ENCODE results near the gene CCNB1.
"Not testable (repeated sequence)": the region's sequence is repeated elsewhere in the genome, so short reads cannot be mapped to it uniquely, and the experiment has no call there.

Gene CCNB1

DNA sequence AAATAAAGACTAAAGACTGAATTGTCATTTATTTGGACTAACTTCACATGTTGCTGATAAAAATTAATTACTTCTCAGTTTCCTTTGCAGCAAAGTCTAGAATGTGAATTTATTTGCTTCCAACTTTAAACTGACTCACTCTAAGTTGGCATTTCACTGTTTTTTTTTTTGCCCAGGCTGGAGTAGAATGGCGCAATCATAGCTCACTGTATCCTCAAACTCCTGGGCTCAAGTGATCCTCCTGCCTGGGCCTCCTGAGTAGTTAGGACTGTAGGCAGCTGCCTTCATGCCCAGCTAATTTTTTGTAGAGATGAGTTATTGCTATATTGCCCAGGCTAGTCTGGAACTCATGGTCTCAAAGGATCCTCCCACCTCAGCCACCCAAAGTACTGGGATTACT, 3.5 kb downstream of the CCNB1 start:
- H3K27ac ChIP-seq (replicated peaks; ENCODE audit: low read length), result no peak overlapping the region
- H3K36me3 ChIP-seq (replicated peaks in 1 of 2; ENCODE audit: control insufficient read depth in 2 of 2, insufficient read depth in 2 of 2, low read length in 2 of 2), result peaks cover 36 to 78% of the 10 kb centered on the region in 2 donors
- H2BK12ac ChIP-seq (ENCODE audit: low read length), result no peak overlapping the region
- H3K9me3 ChIP-seq (replicated peaks in 1 of 2; ENCODE audit: control insufficient read depth in 2 of 2, insufficient read depth in 1 of 2, low read depth in 1 of 2, low read length in 2 of 2), result no peaks in the 10 kb centered on the region
- H2AK5ac ChIP-seq (ENCODE audit: low read depth, low read length), result no peak overlapping the region
- H3K79me1 ChIP-seq (ENCODE audit: low read depth, low read length), result no peaks in the 10 kb centered on the region
- H2AFZ ChIP-seq (ENCODE audit: low read length), result no peak overlapping the region
- DNase-seq (ENCODE audit: low spot score), result no peak
- H4K8ac ChIP-seq (ENCODE audit: low read depth, low read length), result no peak overlapping the region
- no peak overlapping the region for H3K4ac ChIP-seq (ENCODE audit: low read length)
- H4K91ac ChIP-seq (ENCODE audit: low read depth, low read length, poor library complexity), result no peak overlapping the region
- no peak overlapping the region for H3K18ac ChIP-seq (ENCODE audit: low read length)
- H3K23ac ChIP-seq (ENCODE audit: low read depth, low read length, poor library complexity), result no peak overlapping the region
- no peak overlapping the region for H2BK120ac ChIP-seq (ENCODE audit: low read depth, low read length)
- H3K4me2 ChIP-seq (ENCODE audit: insufficient read depth, low read length, poor library complexity, severe bottlenecking), result no peak overlapping the region
- no CpG with 5 or more reads among the region's 1 CpG for WGBS, 2 donors (ENCODE audit: extremely low coverage in 2 of 2, insufficient read length in 2 of 2, insufficient replicate concordance in 1 of 2)
- H3K14ac ChIP-seq (ENCODE audit: low read length), result no peak overlapping the region
- peaks cover 6 to 13% of the 10 kb centered on the region in 2 donors for H3K4me1 ChIP-seq (ENCODE audit: control insufficient read depth in 2 of 2, insufficient read depth in 1 of 2, low read depth in 1 of 2, low read length in 2 of 2)
- H3K27me3 ChIP-seq (ENCODE audit: control insufficient read depth in 3 of 3, insufficient read depth in 3 of 3, low read depth in 1 of 3, low read length in 3 of 3), result no peaks in the 10 kb centered on the region
- no peak overlapping the region for H2BK5ac ChIP-seq (ENCODE audit: low read length)
- no peak overlapping the region for H3K4me3 ChIP-seq (ENCODE audit: low read length in 2 of 2)
- no peak overlapping the region for H3K9ac ChIP-seq (ENCODE audit: low read depth, low read length, poor library complexity)
- no peak overlapping the region for H2BK15ac ChIP-seq (ENCODE audit: low read length)

DNA sequence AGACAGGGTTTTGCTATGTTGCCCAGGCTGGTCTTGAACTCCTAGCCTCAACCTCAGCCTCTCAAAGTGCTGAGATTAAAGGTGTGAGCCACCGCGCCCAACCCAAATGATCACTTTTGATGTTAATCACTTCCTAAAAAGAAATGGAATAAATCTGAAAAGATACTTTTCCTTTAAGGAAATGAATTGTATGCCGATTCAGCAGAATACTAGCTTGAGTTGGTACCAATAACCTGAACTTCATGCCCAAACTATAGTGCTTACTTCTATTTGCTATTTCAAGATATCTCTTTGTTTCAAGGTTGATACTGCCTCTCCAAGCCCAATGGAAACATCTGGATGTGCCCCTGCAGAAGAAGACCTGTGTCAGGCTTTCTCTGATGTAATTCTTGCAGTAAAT, 4.0 kb downstream of the CCNB1 start:
- H3K4me3 ChIP-seq (ENCODE audit: low read length in 2 of 2), result no peak overlapping the region
- H2AFZ ChIP-seq (ENCODE audit: low read length), result no peak overlapping the region
- H3K4ac ChIP-seq (ENCODE audit: low read length), result no peak overlapping the region
- no peak overlapping the region for H2BK15ac ChIP-seq (ENCODE audit: low read length)
- no peak overlapping the region for H3K9ac ChIP-seq (ENCODE audit: low read depth, low read length, poor library complexity)
- no peak overlapping the region for H3K4me2 ChIP-seq (ENCODE audit: insufficient read depth, low read length, poor library complexity, severe bottlenecking)
- DNase-seq (ENCODE audit: low spot score), result no peak
- H2BK5ac ChIP-seq (ENCODE audit: low read length), result no peak overlapping the region
- WGBS, 2 donors (ENCODE audit: extremely low coverage in 2 of 2, insufficient read length in 2 of 2, insufficient replicate concordance in 1 of 2), result no CpG with 5 or more reads among the region's 3 CpGs
- no peak overlapping the region for H2BK120ac ChIP-seq (ENCODE audit: low read depth, low read length)
- no peaks in the 10 kb centered on the region for H3K27me3 ChIP-seq (ENCODE audit: control insufficient read depth in 3 of 3, insufficient read depth in 3 of 3, low read depth in 1 of 3, low read length in 3 of 3)
- peaks cover 6 to 13% of the 10 kb centered on the region in 2 donors for H3K4me1 ChIP-seq (ENCODE audit: control insufficient read depth in 2 of 2, insufficient read depth in 1 of 2, low read depth in 1 of 2, low read length in 2 of 2)
- H3K79me1 ChIP-seq (ENCODE audit: low read depth, low read length), result no peaks in the 10 kb centered on the region
- H3K18ac ChIP-seq (ENCODE audit: low read length), result no peak overlapping the region
- no peak overlapping the region for H3K14ac ChIP-seq (ENCODE audit: low read length)
- no peak overlapping the region for H4K8ac ChIP-seq (ENCODE audit: low read depth, low read length)
- no peak overlapping the region for H3K23ac ChIP-seq (ENCODE audit: low read depth, low read length, poor library complexity)
- peaks cover 40 to 83% of the 10 kb centered on the region in 2 donors for H3K36me3 ChIP-seq (replicated peaks in 1 of 2; ENCODE audit: control insufficient read depth in 2 of 2, insufficient read depth in 2 of 2, low read length in 2 of 2)
- no peaks in the 10 kb centered on the region for H3K9me3 ChIP-seq (replicated peaks in 1 of 2; ENCODE audit: control insufficient read depth in 2 of 2, insufficient read depth in 1 of 2, low read depth in 1 of 2, low read length in 2 of 2)
- H3K27ac ChIP-seq (replicated peaks; ENCODE audit: low read length), result no peak overlapping the region
- H2AK5ac ChIP-seq (ENCODE audit: low read depth, low read length), result no peak overlapping the region
- no peak overlapping the region for H4K91ac ChIP-seq (ENCODE audit: low read depth, low read length, poor library complexity)
- H2BK12ac ChIP-seq (ENCODE audit: low read length), result no peak overlapping the region

DNA sequence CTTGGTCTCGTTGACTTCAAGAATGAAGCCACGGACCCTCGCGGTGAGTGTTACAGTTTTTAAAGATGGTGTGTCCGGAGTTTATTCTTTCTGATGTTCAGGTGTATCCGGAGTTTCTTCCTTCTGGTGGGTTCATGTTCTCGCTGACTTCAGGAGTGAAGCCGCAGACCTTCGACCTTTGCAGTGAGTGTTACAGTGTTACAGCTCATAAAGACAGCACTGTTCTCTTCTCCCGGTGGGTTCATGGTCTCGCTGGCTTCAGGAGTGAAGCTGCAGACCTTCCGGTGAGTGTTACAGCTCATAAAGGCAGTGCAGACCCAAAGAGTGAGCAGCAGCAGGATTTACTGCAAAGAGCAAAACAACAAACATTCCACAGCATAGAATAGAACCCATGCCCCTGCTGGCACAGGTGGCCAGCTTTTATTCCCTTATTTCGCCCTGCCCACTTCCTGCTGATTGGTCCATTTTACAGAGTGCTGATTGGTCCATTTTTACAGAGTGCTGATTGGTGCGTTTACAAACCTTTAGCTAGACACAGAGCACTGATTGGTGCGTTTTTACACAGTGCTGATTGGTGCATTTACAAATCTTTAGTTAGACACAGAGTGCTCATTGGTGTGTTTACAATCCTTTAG, 14.8 kb downstream of the CCNB1 start:
- H4K8ac ChIP-seq (ENCODE audit: low read depth, low read length); H2BK5ac ChIP-seq (ENCODE audit: low read length); H3K4me2 ChIP-seq (ENCODE audit: insufficient read depth, low read length, poor library complexity, severe bottlenecking); H3K4me3 ChIP-seq (ENCODE audit: low read length in 2 of 2); DNase-seq (ENCODE audit: low spot score); H3K23ac ChIP-seq (ENCODE audit: low read depth, low read length, poor library complexity); H3K4me1 ChIP-seq (ENCODE audit: control insufficient read depth in 2 of 2, insufficient read depth in 1 of 2, low read depth in 1 of 2, low read length in 2 of 2); H2BK120ac ChIP-seq (ENCODE audit: low read depth, low read length); H3K4ac ChIP-seq (ENCODE audit: low read length); H2AK5ac ChIP-seq (ENCODE audit: low read depth, low read length); H3K27ac ChIP-seq (replicated peaks; ENCODE audit: low read length); H3K9ac ChIP-seq (ENCODE audit: low read depth, low read length, poor library complexity); H3K79me1 ChIP-seq (ENCODE audit: low read depth, low read length); H3K27me3 ChIP-seq (ENCODE audit: control insufficient read depth in 3 of 3, insufficient read depth in 3 of 3, low read depth in 1 of 3, low read length in 3 of 3); H2BK15ac ChIP-seq (ENCODE audit: low read length); H3K14ac ChIP-seq (ENCODE audit: low read length); H3K18ac ChIP-seq (ENCODE audit: low read length); H2BK12ac ChIP-seq (ENCODE audit: low read length); H3K9me3 ChIP-seq (replicated peaks in 1 of 2; ENCODE audit: control insufficient read depth in 2 of 2, insufficient read depth in 1 of 2, low read depth in 1 of 2, low read length in 2 of 2); H2AFZ ChIP-seq (ENCODE audit: low read length); H4K91ac ChIP-seq (ENCODE audit: low read depth, low read length, poor library complexity): not testable (repeated sequence)
- WGBS, 2 donors (ENCODE audit: extremely low coverage in 2 of 2, insufficient read length in 2 of 2, insufficient replicate concordance in 1 of 2), result no CpG with 5 or more reads among the region's 15 CpGs
- peaks cover 3 to 19% of the 10 kb centered on the region in 2 donors for H3K36me3 ChIP-seq (replicated peaks in 1 of 2; ENCODE audit: control insufficient read depth in 2 of 2, insufficient read depth in 2 of 2, low read length in 2 of 2)

DNA sequence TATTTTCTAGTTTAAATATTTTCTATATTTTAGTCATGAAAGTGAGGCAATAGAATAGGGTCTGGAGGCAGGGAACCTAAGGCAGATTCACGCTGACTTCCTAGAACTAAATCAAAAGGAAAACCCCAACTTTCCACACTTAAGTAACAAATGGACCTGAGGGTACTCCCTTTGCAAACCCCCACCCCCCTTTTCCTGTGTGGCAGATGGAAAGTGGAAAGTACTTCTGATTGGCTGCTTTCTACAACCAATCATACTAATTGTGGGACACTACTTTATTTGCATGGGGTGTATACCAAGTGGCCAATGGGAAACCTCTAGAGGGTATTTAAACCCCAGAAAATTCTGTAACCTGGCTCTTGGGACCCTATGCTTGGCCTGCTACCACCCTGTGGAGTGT, 17.7 kb downstream of the CCNB1 start:
- no peaks in the 10 kb centered on the region for H3K79me1 ChIP-seq (ENCODE audit: low read depth, low read length)
- no peak for DNase-seq (ENCODE audit: low spot score)
- no peak overlapping the region for H4K8ac ChIP-seq (ENCODE audit: low read depth, low read length)
- no peak overlapping the region for H3K4me2 ChIP-seq (ENCODE audit: insufficient read depth, low read length, poor library complexity, severe bottlenecking)
- H3K36me3 ChIP-seq (replicated peaks in 1 of 2; ENCODE audit: control insufficient read depth in 2 of 2, insufficient read depth in 2 of 2, low read length in 2 of 2), result peaks cover 0 to 7% of the 10 kb centered on the region in 2 donors
- H4K91ac ChIP-seq (ENCODE audit: low read depth, low read length, poor library complexity), result no peak overlapping the region
- no peak overlapping the region for H2BK5ac ChIP-seq (ENCODE audit: low read length)
- no peak overlapping the region for H3K18ac ChIP-seq (ENCODE audit: low read length)
- no peak overlapping the region for H3K23ac ChIP-seq (ENCODE audit: low read depth, low read length, poor library complexity)
- no peak overlapping the region for H3K4ac ChIP-seq (ENCODE audit: low read length)
- no peak overlapping the region for H3K27ac ChIP-seq (replicated peaks; ENCODE audit: low read length)
- H3K4me1 ChIP-seq (ENCODE audit: control insufficient read depth in 2 of 2, insufficient read depth in 1 of 2, low read depth in 1 of 2, low read length in 2 of 2), result peaks cover 0 to 3% of the 10 kb centered on the region in 2 donors
- no peak overlapping the region for H2BK120ac ChIP-seq (ENCODE audit: low read depth, low read length)
- no peak overlapping the region for H3K9ac ChIP-seq (ENCODE audit: low read depth, low read length, poor library complexity)
- no peaks in the 10 kb centered on the region for H3K27me3 ChIP-seq (ENCODE audit: control insufficient read depth in 3 of 3, insufficient read depth in 3 of 3, low read depth in 1 of 3, low read length in 3 of 3)
- WGBS, 2 donors (ENCODE audit: extremely low coverage in 2 of 2, insufficient read length in 2 of 2, insufficient replicate concordance in 1 of 2), result no CpG with 5 or more reads among the region's 1 CpG
- H2AK5ac ChIP-seq (ENCODE audit: low read depth, low read length), result no peak overlapping the region
- H2BK15ac ChIP-seq (ENCODE audit: low read length), result no peak overlapping the region
- H2BK12ac ChIP-seq (ENCODE audit: low read length), result no peak overlapping the region
- H3K14ac ChIP-seq (ENCODE audit: low read length), result no peak overlapping the region
- H2AFZ ChIP-seq (ENCODE audit: low read length), result no peak overlapping the region
- no peak overlapping the region for H3K4me3 ChIP-seq (ENCODE audit: low read length in 2 of 2)
- no peaks in the 10 kb centered on the region for H3K9me3 ChIP-seq (replicated peaks in 1 of 2; ENCODE audit: control insufficient read depth in 2 of 2, insufficient read depth in 1 of 2, low read depth in 1 of 2, low read length in 2 of 2)
